Stimulated activated CD4-positive, alpha-beta T cell treated with anti-CD3 and anti-CD28 coated beads, Interleukin-4, amount 100 ng/mL, for 1 hour (primary cell): Measurements from ENCODE around the gene RMND5A.
A peak's percentile ranks its signal among the peaks of the same experiment; 100 is the strongest.
"Not testable (repeated sequence)": the region's sequence is repeated elsewhere in the genome, so short reads cannot be mapped to it uniquely, and the experiment has no call there.

Source experiments
- DNase-seq: peaks from one replicate; pipeline ENCODE4 v3.0.0-alpha.2; 2020

RMND5A gene

DNA sequence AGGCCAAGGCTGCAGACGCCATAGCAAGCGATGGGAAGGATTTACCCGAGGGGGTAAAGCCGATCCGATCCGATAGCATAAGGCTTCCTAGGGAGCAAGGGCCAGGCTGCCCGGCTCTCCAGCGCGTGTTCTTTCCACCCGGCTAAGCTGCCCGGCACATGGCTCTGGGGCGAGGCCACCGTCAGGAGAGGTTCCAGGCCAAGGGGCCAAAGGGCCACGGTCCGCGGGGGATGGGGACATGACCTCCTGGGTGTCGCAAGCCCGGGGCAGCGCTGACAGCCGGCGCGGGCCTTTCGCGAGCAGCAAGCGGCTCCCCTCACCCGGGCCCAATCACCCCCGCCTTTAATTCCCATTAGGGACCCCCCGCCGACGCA lies 841 bp upstream of the RMND5A start:
- not testable (repeated sequence) for DNase-seq

DNA sequence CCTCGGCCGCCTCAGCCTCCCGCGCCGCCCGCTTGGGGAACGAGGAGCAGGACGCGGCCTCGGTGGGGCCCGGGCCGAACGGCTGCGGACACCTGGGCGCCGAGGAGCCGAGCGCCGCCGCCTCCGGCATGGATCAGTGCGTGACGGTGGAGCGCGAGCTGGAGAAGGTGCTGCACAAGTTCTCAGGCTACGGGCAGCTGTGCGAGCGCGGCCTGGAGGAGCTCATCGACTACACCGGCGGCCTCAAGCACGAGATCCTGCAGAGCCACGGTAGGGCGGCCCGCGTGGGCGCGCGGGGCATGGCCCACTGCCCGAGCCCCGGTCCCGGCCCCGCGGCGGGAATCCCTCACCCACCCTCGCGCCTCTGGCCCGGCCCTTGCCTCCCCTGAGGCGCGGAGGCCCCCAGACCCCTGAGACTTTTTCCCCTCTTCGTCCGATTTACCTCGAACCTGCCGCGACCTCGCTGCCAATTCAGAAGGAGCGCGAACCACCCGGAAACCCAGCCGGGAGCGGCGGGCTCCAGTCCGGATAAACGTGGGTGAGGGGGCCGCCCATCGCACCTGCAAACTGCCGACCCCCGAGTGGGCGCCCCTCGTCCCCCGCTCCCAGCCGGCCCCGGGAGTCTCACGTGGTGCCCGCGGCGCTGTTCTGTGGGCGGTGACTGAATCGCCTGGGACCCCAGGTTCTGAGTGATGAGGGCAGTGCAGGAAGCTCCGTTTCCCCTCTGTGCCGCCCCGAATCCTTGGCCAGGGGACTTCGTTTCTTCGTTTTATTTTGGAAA lies 639 bp downstream of the RMND5A start:
- DNase-seq = peak; percentile 58

DNA sequence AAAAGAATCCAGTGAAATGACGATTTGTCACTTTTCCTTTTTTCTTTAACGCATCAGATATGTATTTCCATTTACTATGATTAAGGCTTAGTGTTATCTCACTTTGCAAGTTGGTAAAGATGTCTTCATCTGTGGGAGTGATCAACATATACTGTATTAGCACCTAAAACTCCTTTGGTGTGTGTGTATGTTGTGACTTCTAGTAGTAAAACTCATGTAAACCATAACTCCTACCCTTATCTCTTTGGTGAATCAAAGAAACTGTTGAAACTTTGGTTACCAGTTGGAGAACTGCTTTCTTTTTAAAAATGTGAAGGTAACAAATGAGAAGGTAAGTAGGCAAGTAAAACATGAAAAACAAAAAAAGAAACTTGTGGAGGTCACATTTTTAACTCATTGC lies 5.6 kb downstream of the RMND5A start:
- DNase-seq = not testable (repeated sequence)

DNA sequence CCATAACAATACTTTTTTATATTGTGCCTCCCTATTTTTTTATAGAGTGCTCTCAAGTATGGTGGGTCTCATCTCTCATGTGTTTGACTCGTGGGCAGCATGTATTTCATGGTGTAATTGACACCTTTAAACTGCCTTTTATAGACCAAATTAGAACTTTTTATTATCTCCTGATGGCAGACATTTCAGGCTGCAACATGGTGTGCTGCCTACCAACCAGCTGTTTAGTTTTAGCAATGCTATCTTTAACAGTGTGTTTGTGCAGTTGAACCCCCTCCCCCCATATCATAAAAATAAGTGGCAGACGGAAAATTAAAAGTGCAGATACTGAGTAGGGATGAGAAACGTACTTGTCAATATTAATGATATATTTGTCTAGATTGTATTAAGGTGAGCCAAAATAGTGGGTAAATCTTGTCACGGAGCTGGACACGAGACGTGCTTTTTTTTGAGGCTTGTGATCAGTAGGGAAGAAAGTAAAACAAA lies 12.0 kb downstream of the RMND5A start:
- DNase-seq = not testable (repeated sequence)

DNA sequence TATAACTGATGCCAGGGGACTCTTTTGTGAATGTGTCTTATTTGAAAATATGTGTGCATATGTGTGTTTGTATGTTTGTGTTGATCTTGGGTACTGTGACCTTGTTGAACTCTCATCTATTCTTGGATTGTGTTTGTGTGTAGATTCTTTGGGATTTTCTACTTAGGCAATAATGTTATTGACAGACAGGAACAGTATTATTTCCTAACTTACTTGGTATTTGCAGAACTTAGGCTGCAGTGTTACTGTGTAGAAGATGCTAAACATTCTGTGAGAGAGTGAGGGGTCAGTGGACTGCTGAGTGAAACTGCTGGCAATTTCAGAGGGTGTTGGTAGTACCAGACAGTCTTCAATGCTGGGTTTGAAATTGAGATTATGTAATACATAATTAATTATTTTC lies 12.7 kb downstream of the RMND5A start:
- not testable (repeated sequence) for DNase-seq

DNA sequence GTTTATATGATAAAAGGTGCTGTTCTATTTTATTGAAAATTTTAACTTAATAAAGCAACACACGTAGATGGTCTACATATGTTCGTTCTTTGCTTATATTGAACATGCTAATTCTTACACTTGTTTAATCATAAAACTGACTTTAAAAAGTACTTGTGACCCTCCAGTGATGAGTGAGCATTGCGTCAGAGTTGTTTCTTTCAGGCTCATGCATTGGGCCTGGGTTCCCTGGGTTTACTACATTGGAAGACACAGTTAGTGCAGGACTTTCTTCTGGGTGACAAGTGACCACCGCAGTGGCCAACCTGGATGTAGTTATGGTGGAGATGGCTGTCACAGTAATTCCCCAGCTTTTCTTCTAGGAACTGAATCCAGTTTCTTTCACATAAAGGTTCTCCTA lies 13.4 kb downstream of the RMND5A start:
- DNase-seq = not testable (repeated sequence)

DNA sequence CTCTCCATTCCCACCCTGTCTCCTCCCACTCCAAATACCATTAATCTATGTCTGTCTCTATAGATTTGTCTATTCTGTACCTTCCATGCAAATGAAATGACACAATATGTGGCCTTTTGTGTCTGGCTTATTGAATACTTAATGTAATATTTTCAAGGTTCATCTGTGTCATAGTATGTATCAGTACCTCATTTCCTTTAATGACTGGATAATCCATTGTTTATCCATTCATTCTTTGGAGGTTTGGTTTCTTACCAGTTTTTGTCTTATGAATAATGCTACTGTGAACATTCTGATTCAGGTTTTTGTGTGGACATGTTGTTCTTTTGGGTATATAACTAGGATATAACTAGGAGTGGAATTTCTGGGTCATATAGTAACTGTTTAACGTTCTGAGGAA lies 14.8 kb downstream of the RMND5A start:
- not testable (repeated sequence) for DNase-seq

DNA sequence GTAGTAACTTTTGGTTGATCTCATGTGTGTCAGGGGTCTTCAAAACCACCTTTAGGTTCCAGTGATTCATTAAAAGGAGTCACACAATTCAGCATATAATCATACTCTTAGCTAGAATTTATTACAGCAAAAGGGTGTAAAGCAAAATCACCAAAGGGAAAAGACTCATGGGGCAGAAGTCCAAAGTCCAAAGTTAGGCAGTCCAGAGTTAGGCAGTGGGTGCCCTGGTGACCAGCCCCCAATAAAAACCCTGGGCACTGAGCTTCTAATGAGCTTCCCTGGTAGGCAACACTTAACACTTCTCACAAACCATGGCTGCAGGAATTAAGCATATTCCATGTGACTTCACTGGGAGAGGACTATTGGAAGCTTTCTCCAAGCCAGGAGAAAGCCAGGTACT lies 19.4 kb downstream of the RMND5A start:
- DNase-seq = not testable (repeated sequence)

DNA sequence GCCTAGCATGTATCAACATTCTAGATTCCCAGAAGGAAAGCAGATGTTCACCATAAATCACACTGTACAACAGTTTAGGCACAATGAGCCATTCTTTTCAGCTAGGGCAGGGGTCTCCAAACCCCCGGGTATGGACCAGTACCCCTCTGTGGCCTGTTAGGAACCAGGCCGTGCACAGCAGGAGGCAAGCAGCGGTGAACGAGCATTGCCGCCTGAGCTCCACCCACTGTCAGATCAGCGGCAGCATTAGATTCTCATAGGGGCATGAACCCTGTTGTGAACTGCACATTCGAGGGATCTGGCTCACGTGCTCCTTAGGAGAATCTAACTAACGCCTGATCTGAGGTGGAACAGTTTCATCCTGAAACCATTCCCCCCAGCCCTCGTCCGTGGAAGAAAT lies 19.8 kb downstream of the RMND5A start:
- not testable (repeated sequence) for DNase-seq

DNA sequence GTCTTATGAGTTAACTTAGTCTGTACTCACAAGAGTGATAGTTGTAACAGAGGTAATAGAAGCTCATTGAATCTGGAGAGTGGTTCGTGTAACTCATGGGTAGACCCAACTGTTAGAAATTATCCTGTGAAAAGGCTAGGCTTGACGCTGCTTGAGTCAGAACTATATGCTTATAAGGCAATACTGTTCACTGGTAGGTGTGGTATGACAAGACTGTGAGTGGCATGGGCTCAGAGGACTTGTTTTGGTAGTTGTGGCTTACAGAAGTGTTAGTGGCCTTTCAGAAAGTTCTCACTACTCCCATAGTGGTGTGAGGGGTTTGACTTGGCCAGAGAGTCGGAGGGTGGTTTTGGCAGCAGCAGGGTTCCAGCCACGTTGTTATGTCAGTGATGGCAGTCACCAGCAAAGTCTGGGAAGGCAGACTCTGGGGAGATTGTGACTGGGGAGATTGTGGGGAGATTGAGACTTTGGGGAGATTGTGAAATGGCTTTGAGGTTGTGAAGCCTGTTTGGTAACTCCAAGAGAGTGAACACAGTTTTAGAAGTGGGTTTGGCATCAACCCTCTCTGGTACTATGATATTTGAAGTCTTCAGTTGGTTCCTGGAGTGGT lies 21.9 kb downstream of the RMND5A start:
- DNase-seq = not testable (repeated sequence)

DNA sequence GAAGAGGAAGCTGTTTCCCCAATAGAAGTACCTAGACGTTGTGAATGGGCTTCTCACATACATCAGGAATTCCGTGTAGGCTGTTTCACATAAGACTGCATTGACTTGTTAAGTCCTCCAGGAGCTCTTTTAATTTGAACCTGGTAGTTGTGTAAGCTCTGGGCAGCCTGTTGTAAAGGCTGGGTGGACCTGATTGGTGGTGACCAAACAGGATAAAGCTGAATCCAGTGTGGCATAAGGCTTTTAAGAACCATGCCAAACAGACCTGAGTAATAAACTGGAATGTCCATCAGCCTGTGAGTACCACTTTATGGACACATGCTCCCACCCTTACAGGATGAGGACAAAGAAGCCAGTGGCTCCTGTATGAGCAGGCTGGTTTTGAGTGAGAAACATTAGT lies 24.1 kb downstream of the RMND5A start:
- no peak for DNase-seq

DNA sequence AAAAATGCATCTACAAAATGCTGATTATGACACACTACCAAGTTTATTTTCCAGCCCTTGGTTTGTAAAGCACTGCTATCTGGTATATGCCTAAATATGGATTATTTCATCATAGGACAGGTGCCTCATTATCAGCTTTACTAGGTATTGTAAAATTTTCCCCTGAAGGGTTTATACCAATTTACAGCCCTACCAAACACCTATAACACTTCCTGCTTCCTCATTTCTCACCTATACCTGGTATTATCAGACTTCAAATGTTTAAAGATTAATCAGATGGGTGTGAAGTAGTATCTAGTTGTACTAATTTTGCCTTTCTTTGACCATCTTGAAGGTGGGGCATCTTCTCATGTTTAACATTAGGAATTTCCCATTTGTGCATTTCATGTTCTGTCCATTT lies 26.8 kb downstream of the RMND5A start:
- no peak for DNase-seq

DNA sequence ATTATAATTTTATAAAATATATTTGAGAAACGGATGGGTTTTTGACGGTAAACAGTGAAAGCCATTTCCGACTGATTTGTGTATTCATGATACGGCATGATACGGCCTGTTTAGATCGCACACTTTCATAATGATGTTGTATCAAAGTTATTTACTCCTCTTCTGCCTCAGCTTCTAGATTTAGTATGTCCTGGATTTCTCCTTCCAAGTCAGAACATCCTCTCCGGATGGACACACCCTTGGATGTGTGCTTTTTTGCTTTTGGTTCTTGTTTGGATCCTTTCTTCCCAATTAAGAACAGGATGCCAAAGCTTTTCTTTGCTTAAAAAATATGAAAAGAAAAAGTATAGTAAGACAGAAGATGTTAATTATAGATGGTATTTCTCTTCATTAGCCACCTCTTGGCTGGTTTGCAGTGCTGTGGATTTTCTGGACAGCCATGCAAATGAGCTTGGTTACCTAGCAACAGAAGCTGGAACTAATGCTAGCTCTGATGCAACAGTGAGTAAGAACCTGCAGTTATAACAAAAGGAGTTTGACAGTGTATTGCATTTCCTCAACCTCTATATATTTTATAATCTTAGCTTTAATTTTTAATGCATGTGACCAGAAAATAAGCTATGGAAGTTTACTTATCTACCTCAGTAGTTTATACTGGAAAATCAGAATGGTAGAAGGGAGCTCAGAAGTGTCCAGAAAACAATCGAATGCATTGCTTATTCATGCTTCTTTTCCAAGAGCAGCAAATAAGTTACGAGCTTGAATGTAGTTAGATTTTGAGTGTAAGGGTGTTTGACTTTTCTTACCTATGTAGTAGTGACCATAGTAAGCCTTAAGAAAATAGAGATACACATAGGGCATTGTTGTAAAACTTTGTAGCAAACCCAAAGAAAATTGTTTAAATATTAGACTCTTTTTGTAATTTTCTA lies 27.9 kb downstream of the RMND5A start:
- no peak for DNase-seq

DNA sequence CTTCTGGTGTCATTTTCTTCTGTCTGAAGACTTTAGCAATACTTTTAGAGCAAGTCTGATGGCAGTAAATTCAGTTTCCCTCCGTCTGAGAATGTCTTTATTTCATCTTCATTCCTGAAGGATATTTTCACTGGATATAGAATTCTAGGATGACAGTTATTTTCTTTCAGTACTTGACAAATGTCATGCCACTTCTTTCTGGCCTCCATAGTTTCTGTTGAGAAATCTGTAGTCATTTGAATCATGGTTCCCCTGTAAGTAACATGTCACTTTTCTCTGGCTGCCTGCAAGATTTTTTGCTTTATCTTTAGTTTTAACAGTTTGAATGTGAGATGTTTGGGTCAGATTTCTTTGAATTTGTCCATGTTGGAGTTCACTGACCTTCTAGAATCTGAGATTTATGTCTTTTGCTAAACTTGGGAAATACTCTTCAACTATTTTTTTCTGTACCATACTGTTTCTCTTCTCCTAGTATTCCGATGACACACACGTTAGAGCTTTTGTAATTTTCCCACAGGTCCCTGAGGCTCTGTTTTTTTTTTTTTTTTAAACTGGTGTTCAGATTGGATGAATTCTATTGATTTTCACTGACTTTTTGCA lies 30.2 kb downstream of the RMND5A start:
- DNase-seq = no peak

DNA sequence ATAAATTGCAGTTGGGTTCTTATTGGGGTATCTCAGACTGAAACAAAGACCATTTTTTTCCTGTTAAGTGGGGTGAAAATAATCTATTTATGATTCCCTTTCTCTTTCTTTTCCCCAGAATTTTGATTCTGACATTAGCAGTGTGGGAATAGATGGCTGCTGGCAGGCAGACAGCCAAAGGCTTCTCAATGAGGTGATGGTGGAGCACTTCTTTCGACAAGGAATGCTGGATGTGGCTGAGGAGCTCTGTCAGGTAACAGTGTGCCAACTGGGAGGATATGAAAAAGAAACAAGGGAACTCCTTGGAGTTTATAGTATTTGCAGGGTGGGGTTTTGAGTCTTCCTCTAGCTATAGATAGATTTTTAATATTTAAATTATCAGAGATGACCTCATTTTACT lies 31.7 kb downstream of the RMND5A start:
- no peak for DNase-seq

DNA sequence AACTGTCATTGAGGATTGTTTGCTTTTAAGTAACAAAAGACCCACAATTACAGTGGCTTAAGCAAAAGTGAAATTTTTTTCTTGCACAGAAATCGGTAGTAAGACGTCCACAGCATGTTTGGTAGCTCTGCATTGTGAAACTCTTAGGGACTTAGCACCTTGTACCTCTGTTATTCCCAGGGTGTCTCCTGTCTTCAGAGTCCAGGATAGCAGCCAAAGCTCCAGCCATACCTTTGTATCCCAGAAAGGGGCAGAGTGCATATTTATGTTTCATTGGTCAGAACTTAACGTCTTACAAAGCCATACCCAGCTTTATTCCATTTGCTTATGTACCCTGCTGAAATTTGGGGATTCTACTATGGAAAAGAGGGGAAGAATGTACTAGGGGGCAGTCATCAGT lies 32.8 kb downstream of the RMND5A start:
- no peak for DNase-seq

DNA sequence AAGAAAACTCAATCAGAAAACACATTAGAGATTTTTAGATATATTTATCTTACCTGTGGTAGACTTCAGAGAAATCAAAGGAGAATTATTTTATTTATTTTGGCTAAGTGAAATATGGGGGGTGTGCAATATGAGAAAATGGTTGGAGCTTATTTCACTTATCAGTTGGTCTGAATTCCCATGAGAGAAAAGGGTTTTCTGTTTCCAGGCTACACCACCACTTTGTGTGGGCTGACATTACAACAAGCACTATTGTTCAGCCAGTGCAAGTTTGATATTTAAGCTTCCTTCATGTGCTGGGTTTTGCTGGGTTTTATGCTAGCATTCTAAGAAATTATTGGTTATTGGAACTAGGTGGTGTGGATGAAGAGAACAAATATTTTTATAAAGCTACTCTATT lies 33.5 kb downstream of the RMND5A start:
- DNase-seq = no peak

DNA sequence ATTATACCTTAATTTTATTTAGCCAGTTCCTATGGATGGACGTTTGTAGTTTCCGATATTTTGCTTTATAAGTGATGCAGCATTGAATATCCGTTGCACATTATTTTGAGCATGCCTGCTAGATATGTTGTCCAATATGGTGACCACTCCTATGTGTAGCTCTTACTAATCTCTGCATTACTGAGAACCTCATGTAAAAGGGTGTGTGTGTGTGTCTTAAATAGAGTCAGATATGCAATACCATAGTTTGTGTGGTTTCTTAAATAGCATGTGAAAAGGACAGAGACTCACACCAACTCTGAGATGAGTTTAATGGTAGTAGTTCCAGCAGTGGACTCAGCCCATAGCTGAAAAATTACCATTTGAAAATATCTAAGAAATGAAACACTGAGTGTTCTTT lies 38.3 kb downstream of the RMND5A start:
- DNase-seq = no peak

DNA sequence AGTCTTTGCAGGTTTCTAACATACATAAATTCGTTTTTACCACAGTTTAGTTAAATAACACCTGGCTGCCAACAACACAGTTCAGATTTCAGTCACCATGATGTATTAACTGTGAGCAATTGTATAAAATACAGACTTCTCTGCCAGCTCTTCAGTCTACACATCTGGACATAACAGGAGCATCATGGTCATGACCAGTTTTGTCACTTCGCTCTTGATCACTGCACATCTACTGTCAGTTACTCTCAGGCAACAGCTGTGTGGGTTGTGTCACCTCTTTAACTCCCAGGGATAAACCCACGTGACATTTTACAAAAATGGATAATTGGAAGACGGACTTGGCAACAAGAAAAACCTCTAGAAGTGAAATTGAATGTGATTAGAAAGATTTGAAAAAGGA lies 40.3 kb downstream of the RMND5A start:
- DNase-seq = no peak

DNA sequence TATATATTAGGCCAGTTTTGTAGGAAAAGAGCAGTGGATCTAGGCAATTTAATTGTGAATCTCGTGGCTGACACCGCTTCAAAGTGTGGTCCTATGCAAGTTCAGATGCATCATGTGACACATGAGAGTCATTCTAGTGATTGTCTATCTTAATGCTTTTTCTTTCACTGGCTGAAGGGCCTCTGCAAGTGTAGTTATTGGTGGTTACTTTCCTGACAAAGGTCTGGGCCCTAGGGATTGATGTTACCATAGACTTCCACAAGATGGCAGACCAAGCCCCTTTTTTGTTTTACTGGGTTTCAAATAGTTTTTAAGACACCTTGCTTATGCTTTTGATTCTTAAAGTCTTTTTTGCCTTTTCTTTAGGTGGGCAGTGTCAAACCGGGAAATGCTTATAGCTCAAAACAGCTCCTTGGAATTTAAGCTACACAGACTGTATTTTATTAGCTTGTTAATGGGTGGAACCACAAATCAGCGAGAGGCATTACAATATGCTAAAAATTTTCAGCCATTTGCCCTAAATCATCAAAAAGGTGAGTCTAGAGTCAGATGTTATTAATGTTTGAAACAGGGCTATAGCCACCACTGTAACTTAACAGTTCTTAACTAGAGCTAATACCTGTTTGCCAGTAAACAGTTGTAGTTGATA lies 44.7 kb downstream of the RMND5A start:
- DNase-seq = no peak

DNA sequence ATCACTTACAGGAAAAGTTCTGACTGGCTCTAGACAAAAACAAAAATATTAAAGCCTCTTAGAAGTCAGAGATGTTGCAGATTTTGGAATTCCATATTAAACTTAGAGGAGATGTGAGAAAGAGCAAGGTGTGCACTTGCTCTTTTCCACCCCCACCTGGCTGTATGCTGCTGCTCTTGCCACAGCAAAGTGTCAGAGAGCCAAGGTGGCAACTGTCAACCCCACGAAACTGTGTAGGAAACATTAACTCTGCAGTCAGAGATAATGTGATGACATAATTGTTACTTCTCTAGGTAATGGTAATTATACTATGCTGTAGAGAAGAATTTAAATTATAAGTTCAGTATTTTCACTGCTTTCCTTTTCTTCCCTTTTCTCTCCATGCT lies 45.2 kb downstream of the RMND5A start:
- no peak for DNase-seq

DNA sequence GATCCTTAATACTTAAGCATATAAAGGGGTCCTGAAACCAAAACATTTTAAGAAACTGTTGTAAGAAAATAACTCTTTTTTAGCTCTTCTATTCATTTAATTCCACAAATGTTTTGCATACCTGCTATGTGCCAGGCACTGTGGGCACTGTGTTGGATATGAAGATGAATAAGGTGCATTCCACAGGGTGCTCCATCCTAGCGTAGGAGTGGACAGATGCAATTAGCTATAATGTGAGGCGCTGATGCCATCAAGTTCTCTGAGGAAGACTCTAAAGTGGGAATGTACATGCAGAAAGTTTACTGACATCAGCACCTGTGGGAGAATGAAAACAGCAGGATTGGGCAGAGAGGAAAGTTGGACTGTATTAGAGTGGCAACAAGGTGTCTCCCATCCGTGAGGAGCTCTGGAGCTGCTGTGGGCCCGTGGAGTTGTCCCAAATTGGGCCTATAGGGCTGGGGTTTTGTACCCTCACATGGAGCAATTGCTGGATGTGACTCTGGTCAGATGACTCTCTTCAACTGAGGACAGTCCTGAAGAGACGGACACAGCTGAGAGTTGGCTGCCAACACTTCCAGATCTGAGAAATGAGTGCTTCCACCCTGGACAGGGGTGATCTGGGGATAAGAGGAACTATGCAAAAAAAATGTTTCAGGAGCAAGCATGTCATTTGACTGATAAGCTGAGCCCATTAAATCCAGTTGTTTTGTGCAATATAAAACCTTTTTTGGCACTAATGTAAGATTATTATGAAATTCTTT lies 48.3 kb downstream of the RMND5A start:
- no peak for DNase-seq
